Measurements from ENCODE around the gene CCDC57.

Gene CCDC57

DNA sequence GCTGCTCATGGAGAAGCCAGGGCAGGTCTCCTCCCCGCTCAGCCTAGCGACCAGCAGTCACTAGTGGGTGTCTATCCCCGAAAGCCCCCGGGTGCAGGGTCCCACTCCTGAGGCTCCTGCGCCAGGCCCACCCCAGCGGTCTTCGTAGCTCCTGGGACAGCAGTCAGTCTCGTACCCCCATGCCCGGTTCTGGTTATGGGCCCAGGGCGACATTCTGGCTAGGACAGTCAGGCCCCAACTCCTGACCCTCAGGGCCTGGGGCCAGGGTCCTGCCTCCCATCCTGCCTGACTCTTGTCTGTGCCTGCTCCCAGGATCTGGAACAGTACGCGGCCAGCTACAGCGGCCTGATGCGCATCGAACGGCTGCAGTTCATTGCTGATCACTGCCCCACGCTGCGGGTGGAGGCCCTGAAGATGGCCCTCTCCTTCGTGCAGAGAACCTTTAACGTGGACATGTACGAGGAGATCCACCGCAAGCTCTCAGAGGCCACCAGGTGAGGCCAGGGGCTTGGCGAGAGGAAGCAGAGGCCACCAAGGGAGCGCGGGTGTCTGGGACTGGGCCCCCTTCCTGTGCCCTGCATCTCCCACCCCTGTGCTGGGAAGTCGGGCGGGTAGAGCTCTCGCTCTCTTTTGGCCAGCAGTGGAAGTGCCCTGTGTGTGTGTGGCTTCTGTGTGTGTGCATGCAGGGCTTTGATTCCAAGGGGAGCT, 158.9 kb downstream of the CCDC57 start:
- Histone ChIP-seq H3K9me3 (ENCODE audit: control insufficient read depth, insufficient read depth, low read length) (no peaks in the 10 kb centered on the region), H3K36me3 (ENCODE audit: insufficient read depth, low read length) (peaks cover 7% of the 10 kb centered on the region; the same call in 1 of the 2 replicates), H3K9ac (ENCODE audit: low read depth, low read length) (no peak overlapping the region), H3K4me1 (ENCODE audit: insufficient read depth, low read length) (no peaks in the 10 kb centered on the region; the same call in 1 of the 2 replicates)

DNA sequence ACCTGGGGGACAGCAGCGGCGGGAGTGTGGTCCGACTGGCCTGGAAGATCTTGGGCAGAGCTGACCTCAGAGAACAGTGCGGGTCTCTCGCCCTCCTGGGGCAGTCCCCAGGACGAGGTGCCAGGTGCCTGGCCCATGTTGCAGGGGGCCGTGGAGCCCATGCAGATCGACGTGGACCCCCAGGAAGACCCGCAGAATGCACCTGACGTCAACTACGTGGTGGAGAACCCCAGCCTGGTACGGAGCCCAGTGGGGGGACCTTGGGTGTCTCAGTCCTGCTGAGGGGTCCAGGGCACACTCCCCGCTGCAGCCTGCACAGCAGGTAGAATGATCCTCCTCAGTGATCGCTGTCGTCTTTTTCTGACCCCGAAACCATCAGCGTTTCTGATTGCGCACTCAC, 159.5 kb downstream of the CCDC57 start:
- Histone ChIP-seq H3K9ac (ENCODE audit: low read depth, low read length) (no peak overlapping the region), H3K36me3 (ENCODE audit: insufficient read depth, low read length) (peaks cover 7% of the 10 kb centered on the region; the same call in 1 of the 2 replicates), H3K9me3 (ENCODE audit: control insufficient read depth, insufficient read depth, low read length) (no peaks in the 10 kb centered on the region), H3K4me1 (ENCODE audit: insufficient read depth, low read length) (no peaks in the 10 kb centered on the region; the same call in 1 of the 2 replicates)

- H3K9ac ChIP-seq (ENCODE audit: low read depth, low read length), result peak overlapping the region; percentile 61
- H3K36me3 ChIP-seq (ENCODE audit: insufficient read depth, low read length), result peaks cover 5% of the 10 kb centered on the region
- no peaks in the 10 kb centered on the region for H3K9me3 ChIP-seq (ENCODE audit: control insufficient read depth, insufficient read depth, low read length)
- no peaks in the 10 kb centered on the region; the same call in 1 of the 2 replicates for H3K4me1 ChIP-seq (ENCODE audit: insufficient read depth, low read length)
Observed at GRCh38 chr17:82052638-82053059, 160.0 kb downstream of the CCDC57 start.

DNA sequence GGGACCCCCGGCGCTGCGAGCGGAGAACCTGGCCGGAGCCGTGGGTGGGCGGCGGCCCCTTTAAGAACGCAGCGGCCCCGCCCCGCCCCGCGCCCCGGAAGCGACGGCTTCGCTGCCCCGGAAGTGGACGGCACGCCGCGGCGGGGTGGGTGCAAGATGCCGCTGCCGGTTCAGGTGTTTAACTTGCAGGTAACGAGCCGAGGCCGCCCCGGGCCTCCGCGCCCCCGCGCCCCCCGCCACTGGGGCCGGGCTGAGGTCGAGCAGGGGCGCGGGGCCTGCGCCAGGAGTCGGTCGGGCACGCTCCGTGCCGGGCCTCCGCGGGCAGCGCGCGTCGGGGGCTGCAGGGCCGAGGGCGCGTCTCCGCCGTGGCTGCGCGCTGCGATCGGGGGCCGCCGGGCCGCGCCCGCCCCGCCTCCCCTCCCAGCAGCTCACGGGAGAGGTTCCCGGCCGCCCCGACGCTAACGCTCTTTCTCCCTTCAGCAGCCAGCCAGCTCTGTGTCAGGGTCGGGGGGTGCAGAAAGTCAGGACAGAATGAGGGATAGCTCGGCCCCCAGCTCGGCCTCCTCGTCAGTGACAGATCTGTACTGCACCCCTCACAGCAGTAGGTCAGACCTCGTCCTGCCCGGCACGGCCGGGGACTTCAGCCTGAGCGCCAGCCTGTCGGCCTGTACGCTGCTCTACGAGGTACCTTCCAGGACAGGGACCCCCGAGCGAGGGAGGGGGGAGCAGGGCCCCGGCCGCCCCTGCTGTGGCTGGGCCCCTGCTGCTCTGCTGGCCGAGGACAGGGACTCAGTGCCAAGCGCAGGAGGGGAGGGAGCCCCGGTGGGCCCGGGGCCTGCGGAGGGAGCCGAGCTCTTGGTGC, 160.6 kb downstream of the CCDC57 start, which contains the start of the genes GPS1 and RFNG:
TSS of gene GPS1 (plus strand) at position 123 of the 862 bp plus-strand sequence. CDS start at position 157, 34 bp downstream.
TSS of gene RFNG (minus strand) at position 36 of the 862 bp plus-strand sequence. CDS start 45 bp downstream, outside the sequence.
- no peaks in the 10 kb centered on the region for H3K9me3 ChIP-seq (ENCODE audit: control insufficient read depth, insufficient read depth, low read length)
- H3K36me3 ChIP-seq (ENCODE audit: insufficient read depth, low read length), result peaks cover 5% of the 10 kb centered on the region
- H3K4me1 ChIP-seq (ENCODE audit: insufficient read depth, low read length), result no peaks in the 10 kb centered on the region; the same call in 1 of the 2 replicates

More for the DNA sequence above, 160.6 kb downstream of the CCDC57 start, which contains the start of the genes GPS1 and RFNG:
- H3K9ac ChIP-seq (ENCODE audit: low read depth, low read length), result peak within 1 kb of the TSS; percentile 64
